AG10803 (cell line): ENCODE data around the gene GRIK2.

Experiments used
- DNase-seq: peaks from one replicate; pipeline ENCODE4 v3.0.0; 2010; ENCODE audit warnings: low read depth
- H3K4me3 ChIP-seq: 2 replicates; pipeline ENCODE4 v1.5.1; 2011; ENCODE audit warnings: mild to moderate bottlenecking, low read length, control low read depth
- TF ChIP-seq, protein P1 (sequence below): conservative IDR thresholded peaks from 2 replicates; pipeline ENCODE4 v1.5.1; 2011; ENCODE audit warnings: mild to moderate bottlenecking, low read length, control low read depth, inconsistent platforms

The GRIK2 gene

DNA sequence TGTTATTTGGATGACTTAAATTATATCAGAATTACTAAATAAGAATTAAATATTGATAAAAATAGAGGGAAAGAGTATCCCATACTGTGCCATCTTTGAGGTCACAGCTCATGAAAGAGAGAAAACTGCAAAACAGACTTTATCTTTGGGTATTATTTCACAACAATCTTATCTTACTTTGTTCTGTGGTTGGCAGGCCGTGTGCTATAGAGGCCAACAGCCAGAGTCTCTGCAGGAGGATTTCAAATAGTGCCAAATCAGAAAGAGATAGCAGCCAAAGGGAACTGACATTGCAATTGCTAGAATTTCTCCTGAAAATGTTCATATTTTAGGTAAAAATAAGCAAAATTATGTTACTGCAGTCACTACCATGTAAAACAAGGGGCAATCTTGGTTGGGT lies 354.2 kb downstream of the GRIK2 start:
- TF ChIP-seq, protein P1, sequence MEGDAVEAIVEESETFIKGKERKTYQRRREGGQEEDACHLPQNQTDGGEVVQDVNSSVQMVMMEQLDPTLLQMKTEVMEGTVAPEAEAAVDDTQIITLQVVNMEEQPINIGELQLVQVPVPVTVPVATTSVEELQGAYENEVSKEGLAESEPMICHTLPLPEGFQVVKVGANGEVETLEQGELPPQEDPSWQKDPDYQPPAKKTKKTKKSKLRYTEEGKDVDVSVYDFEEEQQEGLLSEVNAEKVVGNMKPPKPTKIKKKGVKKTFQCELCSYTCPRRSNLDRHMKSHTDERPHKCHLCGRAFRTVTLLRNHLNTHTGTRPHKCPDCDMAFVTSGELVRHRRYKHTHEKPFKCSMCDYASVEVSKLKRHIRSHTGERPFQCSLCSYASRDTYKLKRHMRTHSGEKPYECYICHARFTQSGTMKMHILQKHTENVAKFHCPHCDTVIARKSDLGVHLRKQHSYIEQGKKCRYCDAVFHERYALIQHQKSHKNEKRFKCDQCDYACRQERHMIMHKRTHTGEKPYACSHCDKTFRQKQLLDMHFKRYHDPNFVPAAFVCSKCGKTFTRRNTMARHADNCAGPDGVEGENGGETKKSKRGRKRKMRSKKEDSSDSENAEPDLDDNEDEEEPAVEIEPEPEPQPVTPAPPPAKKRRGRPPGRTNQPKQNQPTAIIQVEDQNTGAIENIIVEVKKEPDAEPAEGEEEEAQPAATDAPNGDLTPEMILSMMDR, result no peak
- DNase-seq, result no peak
- no peak overlapping the region for H3K4me3 ChIP-seq

DNA sequence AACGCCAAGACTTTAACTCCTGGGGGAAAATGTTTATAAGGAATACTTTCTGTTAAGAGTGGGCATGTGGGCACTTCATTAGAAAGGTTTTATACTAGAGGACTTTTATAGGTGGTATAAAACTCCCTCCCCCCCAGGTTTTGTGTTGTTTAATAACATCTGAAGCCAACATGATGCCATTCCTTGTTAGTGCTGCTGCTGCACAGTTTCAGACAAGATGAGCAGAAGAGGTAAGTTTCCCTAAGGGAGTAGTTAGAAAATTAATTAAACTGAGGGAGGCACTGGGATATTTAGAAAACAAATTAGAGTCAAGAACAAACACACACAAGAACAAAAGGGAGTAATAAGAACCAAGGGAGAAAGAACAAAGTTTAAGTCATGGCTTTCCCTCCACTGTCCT lies 362.4 kb downstream of the GRIK2 start:
- TF ChIP-seq, protein P1, result no peak
- DNase-seq, result no peak
- H3K4me3 ChIP-seq, result no peak overlapping the region

DNA sequence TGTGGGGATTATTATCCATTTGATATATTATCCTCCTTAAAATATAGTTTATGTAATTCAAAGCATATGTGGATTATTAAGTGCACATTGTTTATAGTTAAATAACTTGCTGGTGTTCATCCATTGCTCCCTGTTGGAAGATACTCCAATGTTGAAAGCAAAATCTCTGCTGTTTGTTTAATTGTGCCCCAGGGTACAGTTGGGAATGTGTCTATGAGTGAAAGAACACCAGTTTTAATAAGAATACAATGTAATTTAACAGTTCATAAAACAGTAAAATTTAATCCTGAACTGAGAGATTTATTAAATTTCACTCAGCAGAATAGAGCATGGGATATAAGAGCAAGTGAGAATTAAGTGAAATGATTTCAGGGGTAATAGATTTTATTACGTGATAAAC lies 364.9 kb downstream of the GRIK2 start:
- TF ChIP-seq, protein P1, result no peak
- DNase-seq, result peak; percentile 40
- H3K4me3 ChIP-seq, result no peak overlapping the region

DNA sequence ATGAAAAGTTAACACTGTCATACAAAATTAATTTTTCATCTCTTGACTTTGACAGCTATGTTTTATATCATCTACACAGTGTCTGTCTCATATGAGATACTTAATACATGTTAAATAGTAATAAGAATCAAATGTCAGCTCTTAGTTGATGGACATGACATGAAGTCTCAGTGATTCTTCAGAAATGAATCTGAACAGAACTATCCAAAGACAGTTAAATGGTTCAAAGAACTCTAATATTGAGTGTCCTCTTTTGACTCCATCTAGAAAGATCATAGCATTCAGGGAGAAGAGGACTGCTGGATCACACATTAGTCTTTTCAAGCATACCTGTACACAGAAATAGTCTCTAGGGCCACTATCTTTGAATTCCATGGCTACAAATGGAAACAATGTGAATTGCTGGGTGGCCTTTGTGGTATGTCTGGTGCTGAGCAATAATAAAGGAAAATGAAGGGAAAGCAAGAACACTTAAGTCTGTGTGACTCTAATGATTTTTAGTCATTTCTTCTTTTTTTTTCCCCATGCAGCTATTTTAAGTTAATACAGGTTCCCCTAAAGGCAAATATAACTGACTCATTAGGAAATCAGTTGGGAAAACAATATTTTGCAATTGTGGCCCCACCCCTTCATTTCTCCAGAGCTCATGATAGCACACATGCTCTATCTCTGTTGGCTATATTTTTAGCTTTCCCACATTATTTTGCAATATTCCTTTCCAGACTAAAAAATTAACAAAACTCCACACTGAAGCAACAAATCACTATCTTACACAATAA lies 367.5 kb downstream of the GRIK2 start:
- no peak overlapping the region for H3K4me3 ChIP-seq
- DNase-seq, result peak; percentile 95
- TF ChIP-seq, protein P1, result no peak

DNA sequence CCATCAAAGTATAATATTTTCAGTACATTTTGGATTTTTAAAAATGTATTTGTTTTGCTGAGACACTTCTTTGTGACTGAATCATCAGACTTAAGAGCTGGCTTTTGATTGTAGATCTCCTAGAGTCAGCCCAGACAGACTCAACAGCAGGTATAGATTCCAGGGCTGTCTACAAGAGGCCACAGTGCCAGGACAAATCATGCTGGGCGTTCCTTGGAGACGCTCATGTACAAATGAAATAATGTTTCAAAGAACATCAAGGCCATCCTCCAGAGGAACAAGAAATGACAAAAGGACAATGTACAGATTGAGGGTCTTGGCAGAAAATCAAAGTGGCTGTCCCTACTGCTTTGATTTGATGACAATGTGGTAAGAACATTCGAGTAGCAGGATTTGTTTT lies 369.3 kb downstream of the GRIK2 start:
- no peak overlapping the region for H3K4me3 ChIP-seq
- TF ChIP-seq, protein P1, result no peak
- DNase-seq, result no peak

DNA sequence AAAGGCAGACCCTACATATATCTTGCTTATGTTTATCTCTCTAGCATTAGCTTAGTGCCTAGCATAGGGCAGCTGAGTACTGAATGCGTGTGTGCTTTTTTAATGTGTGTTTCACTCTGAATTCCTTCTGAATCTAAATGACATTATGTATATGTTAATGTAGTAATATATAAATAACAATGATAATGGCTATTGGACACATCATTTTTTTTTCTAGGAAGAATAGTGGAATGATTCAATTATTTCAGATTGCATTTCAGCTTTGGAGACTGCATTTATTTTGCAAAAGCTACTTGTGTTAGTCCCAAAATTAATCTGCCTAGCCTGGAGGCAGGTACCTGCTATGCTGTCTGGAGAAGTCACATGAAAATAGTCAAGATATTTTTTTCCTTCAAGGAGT lies 371.8 kb downstream of the GRIK2 start:
- TF ChIP-seq, protein P1, result no peak
- no peak overlapping the region for H3K4me3 ChIP-seq
- DNase-seq, result no peak

DNA sequence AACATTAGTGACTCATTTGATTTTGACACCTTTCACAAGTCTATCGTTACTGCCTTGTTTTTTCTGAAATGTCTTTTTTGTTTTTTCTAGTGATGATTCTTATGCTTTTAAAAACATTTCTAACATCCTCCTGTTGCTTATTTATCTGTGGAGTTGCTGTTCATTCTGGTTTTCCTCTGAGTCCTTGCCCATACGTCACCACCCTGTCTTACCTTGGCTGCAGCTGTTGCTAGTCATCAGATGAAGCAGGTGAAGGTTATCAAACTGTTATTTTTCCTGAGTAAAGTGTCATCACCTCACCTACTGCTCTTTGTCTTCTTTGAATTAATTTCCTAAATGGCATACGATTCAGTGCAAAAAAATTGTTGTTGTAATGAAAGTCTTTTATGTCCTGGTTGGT lies 376.6 kb downstream of the GRIK2 start:
- DNase-seq, result no peak
- no peak overlapping the region for H3K4me3 ChIP-seq

More for the DNA sequence above, 376.6 kb downstream of the GRIK2 start:
- TF ChIP-seq, protein P1, result no peak
